HCEC 1CT (cell line): ENCODE measurements around the gene LENEP.

Experiments used
- DNase-seq: peaks from one replicate; pipeline ENCODE4 v3.0.0-alpha.2; 2017

The LENEP gene, protein sequence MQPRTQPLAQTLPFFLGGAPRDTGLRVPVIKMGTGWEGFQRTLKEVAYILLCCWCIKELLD

DNA sequence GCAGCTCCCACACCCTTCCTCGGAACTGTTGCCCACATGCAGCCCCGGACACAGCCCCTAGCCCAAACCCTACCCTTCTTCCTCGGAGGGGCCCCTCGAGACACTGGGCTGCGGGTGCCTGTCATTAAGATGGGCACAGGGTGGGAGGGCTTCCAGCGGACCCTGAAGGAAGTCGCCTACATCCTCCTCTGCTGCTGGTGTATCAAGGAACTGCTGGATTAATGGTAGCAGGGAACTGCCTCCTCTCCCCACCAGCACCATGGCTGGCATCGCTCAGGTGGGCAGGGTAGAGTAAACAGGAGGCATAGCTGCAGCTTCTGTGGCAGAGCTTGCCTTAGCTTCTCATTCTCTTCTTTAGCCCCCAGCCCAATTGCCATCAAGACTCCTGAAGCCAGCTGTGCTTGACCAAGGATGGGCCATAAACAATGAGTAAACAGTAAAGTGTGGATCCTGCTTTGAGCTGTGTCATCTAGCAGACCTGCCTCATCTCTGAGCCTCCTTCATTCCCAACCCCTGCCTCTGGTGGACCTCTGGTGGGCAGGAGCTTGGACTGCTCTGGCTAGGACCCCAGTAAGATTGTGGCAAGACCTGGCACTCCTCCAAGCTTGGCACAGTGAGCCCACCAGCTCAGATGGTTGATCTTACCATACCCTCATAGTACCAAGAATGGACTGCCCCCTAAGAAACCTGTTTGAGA lies at the start of gene LENEP:
Gene LENEP, plus strand, starts transcription at position 15 of the 697 bp plus-strand sequence. Its CDS starts 22 bp downstream, at position 37.
- no peak for DNase-seq

DNA sequence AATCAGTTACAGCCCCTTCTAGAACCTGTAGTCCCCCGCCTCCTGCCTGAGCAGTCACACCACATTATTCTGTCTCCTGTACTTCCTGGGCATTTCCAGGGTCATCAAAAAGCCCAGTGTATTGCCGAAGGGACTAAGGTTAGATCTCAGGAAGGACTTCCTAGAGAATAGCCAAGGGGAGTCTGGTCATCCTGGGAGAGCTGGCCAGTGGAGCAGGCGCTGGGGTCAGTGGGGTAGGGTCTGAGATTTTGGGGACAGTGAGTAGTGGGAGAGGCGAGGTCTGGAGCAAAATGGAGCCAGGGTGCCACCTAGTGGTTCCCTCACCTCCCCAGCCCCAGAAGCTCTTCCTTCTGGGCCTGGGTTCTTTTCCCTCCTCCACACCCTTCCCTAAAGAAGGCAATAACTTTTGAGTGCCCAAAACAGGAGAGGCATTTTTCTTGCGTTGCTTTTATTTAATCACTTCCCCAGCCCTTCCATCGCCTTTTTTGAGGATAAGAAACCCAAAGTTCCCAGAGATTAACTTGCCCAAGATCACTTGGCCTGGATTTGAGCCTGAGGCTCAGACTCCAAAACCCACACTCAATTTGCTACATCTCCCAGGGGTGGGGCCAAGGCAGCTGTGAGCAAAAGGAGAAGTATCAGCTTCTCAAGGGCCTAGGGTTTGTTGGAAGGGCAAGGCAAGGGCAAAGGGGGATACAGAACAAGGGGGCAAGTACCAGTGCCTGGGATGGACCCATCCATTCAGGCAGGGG lies 49.6 kb upstream of the LENEP start:
- peak; percentile 22 for DNase-seq

DNA sequence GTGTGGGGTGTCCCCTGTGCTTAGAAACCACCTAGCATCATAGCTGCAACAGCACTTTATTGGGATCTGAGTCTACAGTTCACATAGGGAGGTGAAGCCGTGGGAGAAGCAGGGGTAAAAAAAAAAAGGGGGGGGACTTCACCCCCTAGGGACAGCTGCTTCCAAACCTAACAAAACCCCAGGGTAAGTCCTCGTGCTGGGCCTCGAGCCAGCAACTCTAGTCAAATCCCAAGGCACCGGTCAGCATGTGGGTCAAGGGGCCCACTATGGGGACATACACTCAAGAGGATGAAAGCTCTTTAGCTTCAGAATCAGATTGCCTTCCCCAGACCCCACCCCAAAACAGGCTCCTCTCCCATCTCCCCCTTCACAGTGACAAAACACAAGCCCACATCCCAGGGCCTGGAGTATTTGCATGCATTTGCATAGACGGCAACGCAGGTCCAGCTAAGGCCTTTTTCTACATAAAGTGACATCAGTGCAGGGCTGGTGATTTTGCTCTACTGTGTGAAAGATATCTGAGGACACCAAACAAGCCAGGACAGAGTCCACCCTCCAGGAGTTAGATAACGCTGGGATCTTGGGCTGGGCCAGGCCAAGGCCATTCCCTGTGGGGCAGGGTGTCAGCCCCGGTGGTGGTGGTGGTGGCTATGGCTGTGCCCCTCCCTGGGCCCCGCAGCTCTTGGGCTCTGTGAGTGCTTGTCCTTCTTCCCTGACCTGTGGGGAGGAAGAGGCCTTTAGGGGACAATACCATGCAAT lies 48.8 kb upstream of the LENEP start:
- DNase-seq, result no peak

DNA sequence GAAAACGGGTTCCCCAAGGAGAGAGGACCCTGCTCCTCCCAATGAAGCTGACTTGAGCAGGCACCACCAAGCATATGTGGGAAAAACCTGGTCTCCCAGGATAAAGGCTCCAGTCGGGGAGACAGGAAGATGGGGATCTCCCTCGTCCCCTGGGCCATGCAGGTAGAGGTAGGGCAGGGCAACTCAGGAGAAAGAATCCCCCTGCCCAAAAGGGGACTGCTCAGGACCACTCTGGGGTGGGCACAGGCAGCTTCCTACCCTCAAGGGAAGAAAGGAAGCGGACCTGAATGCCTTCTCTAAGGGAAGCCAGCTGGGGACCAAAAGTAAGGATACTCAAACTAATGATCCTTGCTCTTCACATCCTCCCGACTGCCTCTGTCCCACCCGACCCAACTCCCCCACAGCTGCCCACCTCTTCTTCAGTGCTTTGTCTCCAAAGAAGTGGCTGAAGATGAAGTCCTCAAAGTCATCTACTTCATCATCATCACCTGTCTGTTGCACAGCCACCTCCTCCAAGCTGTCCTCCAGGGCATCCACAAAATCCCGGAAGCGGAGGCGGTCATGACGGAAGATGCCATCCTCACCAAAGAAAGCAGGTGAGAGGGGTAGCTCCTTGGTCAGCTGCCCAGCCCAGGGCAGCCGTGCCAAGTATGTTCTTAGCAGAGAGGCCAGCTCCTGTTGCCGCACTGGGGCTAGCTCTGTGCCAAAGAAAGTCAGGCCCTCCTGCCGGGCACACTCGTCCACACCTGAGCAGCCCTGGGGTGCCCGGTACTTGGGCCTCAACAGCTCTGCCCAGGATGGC lies 48.0 kb upstream of the LENEP start:
- no peak for DNase-seq

DNA sequence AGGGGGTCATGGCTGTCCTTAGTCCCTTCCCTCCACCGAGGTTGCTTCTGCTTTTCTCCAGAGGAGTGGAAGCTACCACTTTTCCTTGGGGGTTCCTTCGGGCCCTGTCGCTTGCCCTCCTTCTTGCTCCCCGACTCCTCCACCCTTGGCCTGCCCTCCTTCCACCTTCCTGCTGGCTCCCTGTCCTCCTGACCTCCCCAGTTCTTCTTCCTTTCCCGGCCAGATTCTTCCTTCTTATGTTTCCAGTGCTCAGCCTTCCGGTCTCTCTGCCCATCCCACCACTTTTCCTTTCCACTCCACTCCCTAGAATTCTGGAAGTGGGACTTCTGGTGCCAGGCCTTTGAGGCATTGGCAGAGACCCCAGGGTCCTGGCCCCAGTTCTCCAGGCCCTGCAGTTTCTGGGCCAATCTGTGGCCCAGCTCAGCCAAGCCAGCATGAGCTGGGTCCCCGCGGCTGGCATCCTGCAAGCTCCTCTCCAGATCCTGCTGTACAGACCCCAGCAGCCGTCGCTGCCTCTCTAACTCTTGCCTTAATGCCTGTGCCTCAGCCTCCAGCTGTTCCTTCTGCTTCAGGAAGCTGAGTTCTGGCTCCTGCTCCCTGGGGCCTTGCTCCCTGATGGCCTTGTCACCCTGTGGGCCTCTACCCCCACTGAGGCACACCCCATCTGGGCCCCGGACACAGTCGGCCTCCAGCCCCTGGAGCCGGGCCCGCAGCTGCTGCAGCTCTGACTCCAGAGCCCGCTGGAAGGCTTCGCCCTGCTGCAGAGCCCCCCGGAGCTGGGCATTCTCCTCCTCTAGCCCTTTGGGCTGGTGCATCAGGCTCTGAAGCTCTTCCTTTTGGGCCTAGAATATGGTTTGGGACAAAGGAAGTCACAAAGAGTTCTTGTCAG lies 47.2 kb upstream of the LENEP start:
- DNase-seq, result no peak

DNA sequence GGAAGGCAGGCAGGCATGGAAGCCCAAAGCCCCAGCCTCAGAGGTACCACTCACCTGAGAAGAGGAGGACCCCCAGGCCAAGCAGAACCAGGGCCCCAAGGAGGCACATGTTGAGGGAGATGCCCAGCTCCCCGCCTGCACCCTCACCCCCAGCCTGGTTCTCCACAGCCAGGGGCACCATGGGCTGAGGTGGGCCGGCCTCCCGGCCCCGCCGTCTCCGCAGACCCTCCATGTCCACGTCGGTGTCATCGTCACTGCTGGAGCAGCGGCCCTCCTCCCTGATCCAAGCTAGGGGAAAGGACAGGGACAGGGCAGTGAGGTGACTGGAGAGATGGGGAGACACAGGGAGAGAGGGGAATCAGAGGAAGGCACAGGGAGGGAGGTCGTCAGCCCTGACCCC lies 45.3 kb upstream of the LENEP start:
- no peak for DNase-seq

DNA sequence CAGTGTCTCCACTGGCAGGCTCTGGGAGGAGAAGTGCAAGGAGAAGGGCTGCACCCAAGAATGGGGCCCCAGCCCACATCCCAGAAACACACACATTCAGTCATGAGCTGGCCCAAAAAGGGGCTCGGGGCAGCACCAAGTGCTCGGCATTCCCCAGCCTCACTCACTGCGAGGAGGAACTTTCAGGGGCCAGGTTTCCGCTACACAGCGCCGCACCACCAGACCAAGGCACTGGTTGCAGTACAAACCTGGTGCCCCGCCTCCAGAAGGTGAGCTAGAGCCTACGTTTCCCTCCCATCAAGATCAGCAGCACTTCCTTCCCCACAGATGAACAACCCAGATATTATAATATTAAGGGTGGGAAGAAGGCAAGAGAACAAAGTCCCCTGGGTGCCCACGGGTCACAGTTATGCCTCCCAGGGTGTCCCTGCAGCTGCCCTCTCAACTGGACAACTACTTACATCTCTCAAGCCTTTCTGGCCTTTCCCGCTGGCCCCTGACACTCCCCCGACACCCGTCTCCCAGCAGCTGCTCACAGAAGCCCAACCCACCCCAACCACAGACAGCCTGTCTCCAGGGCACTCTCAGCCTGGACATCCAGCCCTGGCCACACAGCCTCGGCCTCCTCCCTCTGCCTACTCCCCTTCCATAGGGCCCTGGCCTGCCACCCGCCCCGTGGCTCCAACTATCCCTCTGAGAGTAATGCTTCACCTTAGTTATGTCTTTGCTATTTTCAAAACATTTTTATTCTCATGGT lies 41.3 kb upstream of the LENEP start:
- DNase-seq, result no peak

DNA sequence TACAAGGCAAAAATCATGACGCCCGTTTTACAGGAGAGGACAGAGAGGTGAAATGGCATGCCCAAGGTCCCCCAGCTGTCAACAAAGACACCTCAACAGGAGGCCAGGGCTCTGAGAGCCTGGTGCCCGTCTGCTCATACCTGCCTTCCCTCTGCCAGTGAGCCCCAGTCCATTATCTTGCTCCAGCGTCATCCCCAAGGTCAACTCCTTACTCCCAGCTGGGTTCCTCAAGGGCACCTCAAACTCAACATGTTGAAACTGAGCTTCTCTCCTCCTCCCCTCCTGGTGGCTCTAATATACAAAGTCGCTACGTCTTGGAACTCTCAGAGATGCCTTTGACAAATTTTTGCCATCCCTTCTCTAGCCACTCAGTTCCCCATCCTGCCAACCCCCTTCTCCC lies 40.7 kb upstream of the LENEP start:
- no peak for DNase-seq

DNA sequence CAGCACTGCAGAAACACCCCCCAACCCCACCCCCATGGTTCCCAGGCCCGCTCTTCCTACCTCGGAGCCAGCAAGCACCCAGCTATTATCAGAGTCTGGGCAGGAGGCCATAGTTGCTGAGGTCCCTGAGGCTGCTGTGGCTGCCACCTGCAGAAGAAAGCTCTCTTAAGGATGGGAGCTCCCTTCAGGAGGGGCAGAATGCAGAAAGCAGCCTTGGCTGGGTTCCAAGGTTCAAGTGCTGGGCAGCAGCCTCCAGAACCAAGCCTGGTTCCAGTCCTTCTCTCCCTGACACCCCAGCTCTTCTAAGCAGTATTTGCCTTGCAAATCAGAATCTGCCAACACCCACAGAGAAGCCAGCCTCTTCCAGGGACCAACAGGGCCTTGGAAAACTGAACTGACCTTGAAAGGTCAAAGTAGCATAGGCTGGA lies 39.8 kb upstream of the LENEP start:
- DNase-seq, result no peak

DNA sequence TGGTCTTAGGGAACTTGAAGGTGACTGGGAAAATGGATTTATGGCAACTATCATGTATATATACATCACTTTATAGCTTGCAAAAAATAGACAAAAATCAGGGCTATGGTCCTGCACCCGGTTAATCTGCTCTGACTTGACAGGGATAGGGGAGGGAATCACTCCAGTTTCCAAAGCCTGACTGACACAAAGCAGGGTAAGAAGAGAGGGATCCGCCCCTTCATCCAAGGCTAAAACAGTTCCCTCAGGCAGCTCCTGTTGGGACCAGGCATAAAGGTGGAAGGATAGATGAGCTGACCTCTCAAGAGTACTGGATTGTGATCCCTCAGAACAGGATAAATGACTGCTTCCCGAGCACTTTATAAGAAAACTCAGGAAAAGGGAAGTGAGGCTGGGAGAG lies 38.8 kb upstream of the LENEP start:
- DNase-seq, result no peak

DNA sequence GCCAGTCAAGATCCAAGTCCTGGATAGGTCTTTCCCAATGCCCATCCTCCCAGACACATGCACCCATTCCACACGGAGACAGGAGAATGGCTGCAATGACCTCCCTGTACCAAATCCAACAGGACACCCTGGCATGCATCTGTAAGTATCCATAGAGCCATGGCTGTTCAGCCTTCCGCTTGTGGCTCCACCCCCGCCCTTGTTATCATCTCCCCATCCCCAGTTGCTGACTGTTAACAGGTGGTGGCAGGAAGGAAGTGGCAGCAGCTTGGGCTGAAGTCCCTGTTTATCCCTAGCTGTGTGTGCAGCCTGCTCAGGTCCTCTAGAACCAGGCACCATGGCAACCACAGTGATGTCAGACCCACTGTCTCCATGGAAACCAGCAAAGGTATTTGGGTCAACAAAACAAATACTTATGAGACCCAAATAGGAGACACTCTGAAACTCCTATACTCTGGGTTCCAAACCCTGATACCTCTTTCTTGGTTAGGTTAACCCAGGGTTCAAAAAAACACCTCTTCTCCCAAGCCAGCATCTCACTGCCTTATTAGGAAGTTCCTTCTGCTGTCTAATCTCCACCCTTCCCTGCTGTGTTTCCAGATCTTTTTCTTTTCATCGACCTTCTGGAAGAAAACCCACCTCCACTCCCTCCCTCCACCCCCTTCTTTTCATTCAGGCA lies 38.2 kb upstream of the LENEP start:
- peak; percentile 37 for DNase-seq

DNA sequence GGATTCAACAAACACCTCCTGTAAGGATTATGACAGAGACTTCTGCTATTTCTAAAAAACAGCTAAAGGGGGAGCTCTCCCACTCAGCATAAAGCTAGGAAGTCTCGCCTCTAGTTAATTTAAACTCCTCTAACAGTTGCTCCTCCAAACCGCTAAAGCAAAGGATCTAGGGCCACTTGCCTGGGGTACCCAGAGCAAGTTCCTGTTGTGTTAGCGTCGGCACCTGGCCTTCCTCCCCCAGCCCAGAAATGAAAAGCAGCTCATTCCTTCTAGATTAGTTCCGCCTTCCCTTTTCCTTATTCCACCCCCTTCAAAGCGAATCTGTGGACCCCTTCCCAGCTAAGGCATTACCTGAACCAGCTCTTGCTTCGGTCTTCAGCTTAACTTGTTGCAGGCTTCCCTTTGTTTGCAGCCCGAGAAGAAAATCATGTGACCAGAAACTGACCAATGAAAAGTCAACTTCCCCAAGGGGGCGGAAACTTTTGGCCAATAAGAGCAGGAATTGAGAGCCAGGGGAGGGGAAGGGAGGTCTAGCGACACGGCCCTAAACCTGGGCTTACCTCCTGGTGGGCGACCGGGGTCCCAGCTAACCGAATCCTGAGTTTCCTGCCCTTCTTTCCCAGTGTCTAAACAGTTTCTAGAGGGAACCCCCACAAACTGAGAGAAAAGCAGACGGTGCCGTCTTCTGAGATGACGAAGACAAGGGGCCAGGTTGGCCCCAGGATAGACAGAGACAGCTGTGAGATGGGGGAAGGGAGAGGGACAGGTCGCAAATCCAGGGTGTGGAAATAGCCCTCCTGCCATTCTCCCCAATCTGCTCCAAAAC lies 37.5 kb upstream of the LENEP start, which contains the start of gene PBXIP1:
Gene PBXIP1, minus strand, starts transcription at position 382 of the 826 bp plus-strand sequence. CDS start 2,378 bp downstream, outside the sequence.
- DNase-seq, result peak; percentile 76

DNA sequence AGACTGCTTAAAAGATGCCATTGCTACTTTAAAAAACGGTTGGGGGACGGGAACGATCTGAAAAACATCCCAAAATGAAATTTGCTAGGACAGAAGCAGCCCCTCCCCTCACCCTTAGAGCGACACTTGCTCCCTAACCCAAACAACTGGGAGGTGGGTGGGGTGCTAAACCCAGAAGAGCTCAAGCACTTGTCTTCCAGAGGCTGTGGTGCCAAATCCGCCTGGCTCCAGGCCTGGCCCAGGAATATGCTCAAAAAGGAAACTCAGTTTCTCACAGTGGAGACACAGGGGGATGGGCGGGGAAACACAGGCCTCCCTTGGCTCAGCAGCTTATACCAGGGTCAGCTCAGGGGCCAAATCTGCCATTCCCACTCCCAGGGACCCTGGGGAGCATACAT lies 36.8 kb upstream of the LENEP start:
- no peak for DNase-seq

DNA sequence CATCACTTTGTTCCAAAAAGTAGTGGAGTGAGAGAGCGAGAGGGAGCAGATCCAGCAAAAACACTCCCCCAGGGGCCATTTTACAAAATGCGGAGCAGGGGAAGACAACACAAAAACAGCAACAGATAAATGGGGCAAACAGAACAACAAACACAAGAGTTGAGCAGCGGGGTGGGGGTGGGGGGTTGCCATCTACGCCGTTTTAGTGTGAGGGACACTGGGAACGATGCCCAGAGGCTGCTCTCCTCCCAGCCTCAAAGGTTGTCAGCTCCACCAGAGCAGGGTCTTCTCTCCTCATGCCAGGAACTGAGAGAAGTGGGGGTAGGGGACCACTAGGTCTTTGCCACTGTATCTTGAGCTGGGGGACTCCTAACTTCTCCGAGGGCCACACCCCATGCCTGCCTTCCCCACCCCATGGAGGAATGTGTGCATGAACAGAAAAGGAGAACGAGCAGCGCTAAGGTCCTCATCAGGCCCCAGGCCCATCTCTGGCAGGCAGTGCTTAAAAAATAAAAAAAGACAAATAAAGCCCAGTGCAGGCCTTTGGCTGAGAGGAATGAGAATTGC lies 36.2 kb upstream of the LENEP start:
- no peak for DNase-seq

DNA sequence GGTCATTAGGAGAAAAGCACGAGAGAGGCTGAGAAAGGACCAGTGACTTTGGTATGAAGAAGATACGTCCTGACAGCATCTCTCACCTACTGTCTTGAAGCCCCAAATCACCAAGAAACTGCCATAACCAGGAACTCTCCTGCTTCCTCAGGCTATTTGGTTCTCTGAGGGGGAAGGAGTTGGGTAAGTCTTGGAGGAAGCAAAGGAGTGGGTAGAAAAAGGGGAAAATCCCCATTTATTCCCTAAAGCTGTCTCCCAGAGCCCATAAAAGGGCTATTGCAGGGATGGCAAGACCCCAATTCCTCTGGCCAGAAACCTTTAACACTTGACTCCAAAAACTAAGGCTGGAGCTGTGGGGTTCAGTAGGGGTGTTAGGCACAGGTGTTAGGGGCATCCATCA lies 35.4 kb upstream of the LENEP start:
- no peak for DNase-seq

DNA sequence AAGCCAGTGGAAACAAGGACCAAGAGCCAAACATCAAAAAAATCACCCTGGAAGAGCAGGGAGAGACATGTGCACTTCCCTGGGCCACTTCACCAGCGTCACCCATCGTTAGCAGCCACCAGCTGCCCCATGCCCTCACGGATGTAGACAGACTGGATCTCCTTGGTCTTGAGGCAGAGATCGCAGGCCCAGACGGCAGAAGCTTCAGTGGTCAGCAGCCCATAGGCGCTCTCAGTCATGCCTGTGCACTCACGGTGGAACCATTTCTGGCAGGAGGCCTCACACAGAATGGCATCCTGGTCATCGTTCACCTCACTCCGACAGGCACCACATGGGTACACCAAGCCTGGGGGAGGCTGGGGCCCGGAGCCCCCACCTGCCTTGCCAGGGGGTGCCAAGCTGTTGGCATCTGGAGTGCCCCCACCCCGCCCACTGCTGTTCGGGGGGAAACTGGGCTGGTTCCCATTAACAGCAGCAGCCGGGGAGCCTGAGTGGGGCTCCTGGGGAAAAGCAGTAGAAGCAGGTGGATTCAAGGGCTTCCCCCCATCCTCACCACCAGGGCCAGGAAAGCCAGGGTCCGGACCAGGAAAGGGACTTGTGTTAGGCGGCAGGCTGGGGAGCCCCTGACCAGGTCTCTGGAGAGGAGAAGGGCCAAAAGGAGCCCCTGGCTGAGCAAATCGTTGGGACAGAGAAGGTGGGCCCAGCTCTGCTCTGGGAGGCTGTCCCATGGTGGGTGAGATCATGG lies 34.5 kb upstream of the LENEP start:
- no peak for DNase-seq

DNA sequence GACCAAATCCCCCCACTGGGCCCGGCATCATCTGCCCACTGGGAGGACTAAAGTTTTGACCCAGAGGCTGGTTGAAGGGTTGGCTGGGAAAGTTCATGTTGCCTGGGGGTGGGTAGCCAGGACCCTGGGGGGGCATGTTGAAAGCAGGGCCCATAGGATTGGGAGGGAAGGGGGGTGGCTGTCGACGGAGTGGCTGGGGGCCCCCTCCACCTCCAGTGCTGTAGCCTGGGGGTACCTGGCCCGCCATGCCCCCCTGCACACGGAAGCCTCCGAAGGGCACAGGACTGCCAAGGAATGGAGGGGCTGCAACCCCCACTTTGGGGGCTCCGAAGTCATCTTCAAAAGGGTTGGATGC lies 34.0 kb upstream of the LENEP start:
- DNase-seq, result no peak

DNA sequence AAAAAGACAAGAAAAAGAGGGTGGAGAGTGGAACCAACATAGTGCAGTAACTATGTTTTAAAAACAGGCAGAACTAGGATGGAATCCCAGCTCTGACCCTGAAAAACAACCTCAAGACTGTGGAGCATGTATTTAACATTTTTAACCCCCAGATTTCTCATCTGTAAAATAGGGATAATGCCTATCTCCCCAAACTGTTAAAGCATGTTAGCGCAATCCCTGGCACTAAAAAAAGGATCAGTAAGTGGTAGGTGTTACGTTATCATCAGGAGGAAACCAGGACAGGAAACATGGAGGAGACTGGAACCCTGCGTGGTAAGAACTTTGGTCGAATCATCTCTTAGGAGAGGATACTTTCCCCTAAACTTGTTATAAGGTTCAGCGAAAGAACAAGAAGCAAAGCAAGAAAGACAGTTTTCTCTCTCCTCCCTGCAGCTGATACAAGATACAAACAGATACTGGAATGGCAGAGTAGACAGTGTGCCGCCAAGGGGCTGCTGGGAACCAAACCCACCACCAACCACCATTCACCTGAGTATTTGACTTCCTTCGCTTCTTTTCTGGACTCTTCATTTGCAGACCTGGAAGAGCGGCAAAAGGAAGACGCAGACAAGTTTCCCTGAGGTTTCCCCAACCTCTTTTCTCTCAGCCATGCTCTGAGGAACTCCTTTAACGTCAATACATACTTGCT lies 32.8 kb upstream of the LENEP start:
- no peak for DNase-seq
